GM18498 (cell line): Measurements from ENCODE around the gene NHERF2.
"Not testable (repeated sequence)": the region's sequence is repeated elsewhere in the genome, so short reads cannot be mapped to it uniquely, and the experiment has no call there.

ENCODE experiments used
- ATAC-seq: cut with Tn5 transposase; IDR thresholded peaks from one replicate; pipeline ENCODE4 v1.9.1; 2021; ENCODE audit warnings: mild to moderate bottlenecking, moderate library complexity; ENCODE audit not compliant: unreplicated experiment

NHERF2 gene

DNA sequence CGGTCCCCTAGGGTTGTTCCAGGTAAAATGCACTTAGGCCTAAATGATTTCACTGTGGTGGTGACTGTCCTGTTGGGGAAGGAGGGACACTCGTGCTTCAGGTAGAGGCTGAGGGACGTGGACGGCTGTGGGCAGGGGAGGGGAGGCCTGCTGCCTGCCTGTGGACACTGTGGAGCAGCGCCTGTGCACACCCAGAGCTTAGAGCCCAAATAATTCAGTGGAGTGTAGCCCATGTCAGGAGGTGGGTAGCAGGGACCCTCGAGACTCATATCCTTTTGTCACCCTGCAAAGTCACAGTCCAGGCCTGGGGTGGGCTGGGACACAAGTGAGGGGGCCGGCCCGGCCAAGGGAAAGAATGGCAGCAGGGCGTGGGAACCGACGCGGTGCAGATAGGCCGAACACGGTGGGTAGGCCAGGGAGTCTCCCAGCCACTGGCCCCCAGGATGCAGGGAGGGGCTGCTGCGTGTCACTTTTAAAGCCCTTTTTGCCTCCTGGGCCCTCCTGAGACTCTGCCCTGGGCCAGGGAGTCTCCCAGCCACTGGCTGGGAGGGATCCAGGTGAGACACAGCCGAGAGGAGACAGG is 733 bp upstream of the NHERF2 start:
- no peak for ATAC-seq

- ATAC-seq = no peak
Observed at GRCh38 chr16:2027024-2028010, 615 bp downstream of the NHERF2 start.

- ATAC-seq = no peak
Observed at GRCh38 chr16:2028146-2028545, 1.4 kb downstream of the NHERF2 start.

- ATAC-seq = no peak
Observed at GRCh38 chr16:2028620-2029220, 2.0 kb downstream of the NHERF2 start.

DNA sequence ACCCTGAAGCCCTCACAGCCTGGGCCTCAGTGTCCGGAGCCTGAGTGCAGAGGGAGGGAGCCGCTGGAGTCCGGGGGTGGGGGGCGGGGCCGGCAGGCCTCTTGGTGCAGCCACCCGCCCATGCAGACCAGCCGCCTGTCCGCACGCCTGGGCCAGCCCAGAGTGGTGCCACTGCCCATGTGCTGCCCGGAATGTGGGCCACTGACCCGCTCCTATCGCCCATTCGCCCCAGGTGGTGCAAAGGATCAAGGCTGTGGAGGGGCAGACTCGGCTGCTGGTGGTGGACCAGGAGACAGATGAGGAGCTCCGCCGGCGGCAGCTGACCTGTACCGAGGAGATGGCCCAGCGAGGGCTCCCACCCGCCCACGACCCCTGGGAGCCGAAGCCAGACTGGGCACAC is 2.6 kb downstream of the NHERF2 start:
- ATAC-seq = no peak

GRCh38 chr16:2030036-2030435 is 3.3 kb downstream of the NHERF2 start:
- no peak for ATAC-seq

GRCh38 chr16:2031081-2031577 is 4.4 kb downstream of the NHERF2 start:
- no peak for ATAC-seq

GRCh38 chr16:2032285-2033056 is 5.8 kb downstream of the NHERF2 start:
- no peak for ATAC-seq

GRCh38 chr16:2033057-2033908 is 6.6 kb downstream of the NHERF2 start:
- no peak for ATAC-seq

- not testable (repeated sequence) for ATAC-seq
Observed at GRCh38 chr16:2033909-2034695, 7.4 kb downstream of the NHERF2 start.

GRCh38 chr16:2034696-2035430 is 8.2 kb downstream of the NHERF2 start:
- no peak for ATAC-seq

DNA sequence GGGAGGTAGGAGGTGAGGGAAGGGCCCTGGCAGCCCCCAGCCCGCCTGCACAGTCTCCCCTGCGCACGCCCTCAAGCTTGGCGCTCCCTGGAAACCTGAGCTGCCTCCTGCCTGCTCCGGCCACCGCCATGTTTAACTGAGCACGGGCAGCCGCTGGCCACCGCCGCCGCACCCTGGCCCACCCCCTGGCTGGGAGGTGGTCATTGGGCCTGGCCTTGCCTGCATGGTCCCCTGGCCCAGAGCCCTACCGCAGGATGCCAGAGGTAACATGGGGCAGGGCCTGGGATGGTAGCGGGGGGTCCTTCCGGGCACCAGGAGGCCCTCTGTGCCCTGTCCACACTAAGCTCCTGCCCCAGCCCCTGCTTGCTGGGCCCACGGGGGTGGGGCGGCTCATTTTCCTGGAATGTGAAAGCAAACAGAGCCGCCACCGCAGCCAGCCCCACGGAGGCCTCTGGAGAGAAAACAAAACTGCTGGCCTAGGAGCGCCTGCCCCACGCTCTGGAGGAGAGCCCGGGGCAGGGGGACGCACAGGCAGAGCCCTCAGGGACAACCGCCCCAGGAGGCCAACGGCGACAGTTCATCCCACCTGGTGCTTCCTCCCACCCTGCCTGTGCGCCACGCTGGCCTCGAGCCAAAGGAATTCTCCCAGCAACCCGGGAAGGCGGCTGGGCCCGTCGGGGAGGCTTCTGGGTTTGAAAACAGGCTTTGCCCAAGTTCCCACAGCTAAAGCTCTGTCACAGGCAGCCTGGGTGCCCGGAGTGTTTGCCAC is 8.9 kb downstream of the NHERF2 start:
- no peak for ATAC-seq

DNA sequence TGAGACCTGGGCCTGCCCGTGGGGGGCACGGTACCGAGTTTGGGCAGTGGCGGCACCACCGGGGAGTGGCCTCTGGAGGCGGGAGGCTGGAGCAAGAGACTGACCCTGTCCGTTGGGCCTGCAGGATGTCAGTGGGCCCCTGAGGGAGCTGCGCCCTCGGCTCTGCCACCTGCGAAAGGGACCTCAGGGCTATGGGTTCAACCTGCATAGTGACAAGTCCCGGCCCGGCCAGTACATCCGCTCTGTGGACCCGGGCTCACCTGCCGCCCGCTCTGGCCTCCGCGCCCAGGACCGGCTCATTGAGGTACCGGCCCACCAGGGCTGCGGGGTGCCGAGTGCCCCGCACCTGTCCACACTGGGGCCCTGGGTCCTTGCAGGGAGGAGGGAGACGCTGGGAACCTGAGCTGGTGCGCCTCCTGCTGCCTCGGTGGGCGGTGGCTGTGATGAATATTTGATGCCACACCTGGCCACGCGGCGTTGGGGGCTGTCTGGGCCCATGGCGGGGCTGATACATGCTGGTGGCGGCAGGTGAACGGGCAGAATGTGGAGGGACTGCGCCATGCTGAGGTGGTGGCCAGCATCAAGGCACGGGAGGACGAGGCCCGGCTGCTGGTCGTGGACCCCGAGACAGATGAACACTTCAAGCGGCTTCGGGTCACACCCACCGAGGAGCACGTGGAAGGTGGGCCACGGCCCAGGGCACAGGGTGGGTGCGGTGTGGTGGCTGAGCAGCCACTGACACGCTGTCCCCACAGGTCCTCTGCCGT is 9.7 kb downstream of the NHERF2 start:
- no peak for ATAC-seq

DNA sequence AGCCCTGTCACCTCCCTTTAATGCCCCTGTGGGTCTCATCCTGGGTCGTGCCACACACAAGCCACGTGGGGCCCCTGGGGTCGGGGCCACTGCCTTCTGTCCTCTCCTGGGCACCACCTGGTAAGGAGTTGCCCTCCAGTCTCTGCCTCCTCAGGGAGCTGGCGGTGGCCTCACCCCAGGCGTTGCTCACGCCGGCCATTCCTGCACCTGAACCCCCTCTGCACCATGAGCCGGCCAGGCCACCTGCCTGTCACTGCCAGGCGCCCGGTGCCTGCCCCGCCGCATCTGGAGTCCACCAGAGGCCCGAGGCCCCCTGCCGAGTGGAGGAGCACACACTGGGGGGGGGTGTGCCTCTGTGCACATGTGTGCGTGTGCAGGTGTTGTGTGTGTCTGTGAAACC is 10.4 kb downstream of the NHERF2 start:
- no peak for ATAC-seq

- ATAC-seq = no peak
Observed at GRCh38 chr16:2037647-2038381, 11.1 kb downstream of the NHERF2 start.
